DMS 273 treated with DMSO at 0.1 percent for 48 hours (cell line): ENCODE measurements around the gene SPRR2B.
"Not testable (repeated sequence)": the region's sequence is repeated elsewhere in the genome, so short reads cannot be mapped to it uniquely, and the experiment has no call there.

Source experiments
- DNase-seq: peaks from one replicate; lab custom pipeline; 2025; lab: John Stamatoyannopoulos, UW

The SPRR2B gene

DNA sequence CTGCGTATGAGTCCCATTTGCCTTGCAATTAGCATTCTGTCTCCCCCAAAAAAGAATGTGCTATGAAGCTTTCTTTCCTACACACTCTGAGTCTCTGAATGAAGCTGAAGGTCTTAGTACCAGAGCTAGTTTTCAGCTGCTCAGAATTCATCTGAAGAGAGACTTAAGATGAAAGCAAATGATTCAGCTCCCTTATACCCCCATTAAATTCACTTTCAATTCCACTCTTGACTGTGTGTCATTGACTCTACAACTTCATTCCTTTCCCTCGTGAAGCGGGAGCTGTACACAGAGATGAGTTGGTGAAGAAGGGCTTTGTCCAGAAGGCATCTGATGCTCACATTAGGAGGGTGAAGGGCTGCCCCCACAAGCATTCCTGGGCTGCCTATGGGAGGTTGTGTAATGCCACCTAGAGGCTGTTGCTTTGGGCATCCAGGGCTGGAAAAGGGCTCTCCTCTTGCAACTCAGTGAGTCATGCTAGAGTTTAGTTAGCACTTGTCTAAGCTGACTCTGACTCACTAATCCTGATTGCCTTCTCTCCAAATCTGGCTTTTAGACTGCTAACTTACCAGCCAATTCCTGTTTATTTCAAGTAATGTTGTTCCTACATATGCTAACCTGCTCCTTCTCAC is 38.6 kb downstream of the SPRR2B start:
- no peak for DNase-seq

DNA sequence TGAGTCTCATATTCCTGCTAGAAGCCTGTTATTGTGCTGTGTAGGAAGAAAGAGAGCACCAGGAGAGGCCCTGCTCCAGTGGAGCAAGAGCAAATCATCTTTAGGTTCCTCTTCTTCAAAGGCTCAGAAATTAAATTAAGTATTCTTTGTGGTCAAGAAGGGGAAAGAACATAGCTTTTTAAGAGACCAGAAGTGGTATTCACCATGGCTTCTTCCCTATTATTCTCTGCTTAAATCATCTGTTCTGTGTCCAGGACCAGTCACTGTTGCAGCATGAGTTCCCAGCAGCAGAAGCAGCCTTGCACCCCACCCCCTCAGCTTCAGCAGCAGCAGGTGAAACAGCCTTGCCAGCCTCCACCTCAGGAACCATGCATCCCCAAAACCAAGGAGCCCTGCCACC is 39.3 kb downstream of the SPRR2B start:
- DNase-seq, result no peak

DNA sequence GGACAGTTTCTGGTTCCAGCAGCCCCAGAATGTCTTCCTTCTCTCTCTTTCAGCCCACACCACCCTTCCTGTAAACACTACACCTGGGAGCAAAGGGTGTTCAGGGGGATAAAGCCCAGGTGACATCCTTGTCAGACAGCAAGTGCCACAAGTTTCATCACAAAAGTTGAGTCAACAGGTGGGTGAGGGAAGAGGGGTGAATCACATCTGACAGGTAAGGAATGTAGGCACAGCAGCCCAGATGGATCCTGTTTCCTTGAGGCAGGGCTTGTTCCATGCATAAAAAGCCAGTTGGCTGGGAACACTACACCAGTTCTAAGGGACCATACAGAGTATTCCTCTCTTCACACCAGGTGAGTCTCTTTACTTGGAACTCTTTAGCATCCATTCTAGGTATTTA is 40.5 kb downstream of the SPRR2B start, which contains the start of gene SPRR1B:
TSS of gene SPRR1B (plus strand) at position 309 of the 400 bp plus-strand sequence. CDS start 1,143 bp downstream, outside the sequence.
- no peak for DNase-seq

DNA sequence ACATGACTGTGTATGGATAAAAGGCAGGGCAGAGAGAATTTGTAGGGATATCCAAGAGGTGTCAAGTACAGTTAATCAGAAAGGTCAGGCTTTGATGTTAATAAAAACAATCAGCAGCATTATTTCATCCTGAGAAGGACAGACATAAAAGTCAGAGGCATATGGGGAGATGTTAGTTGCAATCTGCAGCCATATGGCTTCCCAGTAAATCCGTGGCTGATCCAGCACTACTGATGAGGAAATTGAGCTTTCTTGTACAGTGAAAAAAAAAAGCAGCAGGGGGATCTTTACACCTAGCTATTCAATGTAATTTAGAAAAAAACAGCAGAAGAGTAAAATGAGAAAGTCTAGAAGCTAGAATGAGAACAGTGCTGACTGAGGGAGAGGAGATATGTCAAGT is 42.6 kb downstream of the SPRR2B start:
- no peak for DNase-seq

DNA sequence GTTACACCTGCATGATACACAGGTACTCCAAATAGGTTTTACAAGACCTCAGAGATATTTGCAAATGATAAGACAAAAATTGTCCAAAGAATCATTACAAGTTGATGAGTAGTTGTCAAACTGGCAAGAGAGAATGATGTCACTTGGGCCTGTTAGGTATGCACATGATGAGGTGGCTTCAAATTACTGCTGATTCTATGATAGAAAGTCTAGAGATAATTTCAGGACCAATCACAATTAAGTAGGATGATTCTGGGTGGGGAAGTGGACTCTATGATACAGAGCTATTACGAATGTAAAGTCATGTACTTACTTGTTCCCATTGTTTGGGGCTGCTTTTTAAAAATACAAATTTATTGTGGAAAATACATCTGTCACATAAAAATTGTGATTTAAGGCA is 45.6 kb downstream of the SPRR2B start:
- DNase-seq, result no peak

DNA sequence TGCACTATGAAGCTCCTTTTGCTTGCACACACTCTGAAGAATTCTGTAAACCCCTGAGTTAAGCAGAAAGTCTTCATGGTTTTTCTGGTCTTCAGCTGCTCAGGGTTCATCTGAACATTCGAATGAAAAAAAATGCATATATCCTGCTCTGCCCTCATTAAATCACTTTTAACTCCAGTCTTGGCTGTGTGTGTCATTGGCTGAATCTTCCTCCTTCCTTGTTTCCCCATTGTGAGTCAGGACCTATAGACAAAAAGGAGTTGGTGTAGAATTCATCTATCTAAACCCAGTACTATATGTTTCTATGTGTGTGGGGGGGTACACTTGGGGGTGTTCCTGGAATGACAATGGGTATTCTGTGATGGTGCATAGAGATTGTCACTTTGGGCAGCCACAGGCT is 47.0 kb downstream of the SPRR2B start:
- no peak for DNase-seq

DNA sequence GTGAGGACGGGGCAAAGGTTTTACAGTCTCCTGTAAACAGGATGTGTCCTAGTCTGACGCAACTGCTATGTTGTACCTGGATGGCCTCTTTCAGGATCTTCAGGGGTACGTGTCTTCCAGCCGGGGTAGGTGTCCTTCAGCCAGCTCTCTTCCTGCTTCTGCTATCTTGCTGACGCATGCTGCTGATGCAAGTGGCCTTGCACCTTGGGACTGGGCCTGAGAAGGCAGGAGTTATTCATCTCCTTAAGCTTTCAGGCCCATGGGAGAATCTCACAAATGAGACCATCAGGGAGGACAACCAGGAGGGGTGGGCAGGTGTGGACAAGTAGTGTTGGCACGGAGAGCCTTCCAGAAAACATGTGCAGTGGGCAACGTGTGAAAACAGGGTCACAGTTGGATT is 48.3 kb downstream of the SPRR2B start:
- DNase-seq, result no peak

DNA sequence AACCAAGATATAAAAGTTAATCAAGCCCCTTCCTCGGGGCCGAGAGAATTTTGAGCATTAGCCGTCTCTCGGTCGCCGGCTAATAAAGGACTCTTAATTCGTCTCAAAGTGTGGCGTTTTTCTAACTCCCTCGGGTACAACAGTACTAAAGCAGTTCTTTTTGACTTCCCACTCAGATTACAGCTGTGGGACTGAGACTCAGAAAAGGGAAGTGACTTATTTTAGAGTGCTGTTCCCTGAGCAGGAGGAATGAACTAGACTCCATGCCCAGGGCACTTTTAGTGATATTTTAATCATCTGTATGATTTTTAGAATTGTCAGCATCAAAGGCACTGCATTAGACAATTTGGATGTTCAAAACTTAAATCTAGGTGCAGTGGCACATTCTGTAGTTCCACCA is 49.1 kb downstream of the SPRR2B start:
- DNase-seq, result not testable (repeated sequence)

DNA sequence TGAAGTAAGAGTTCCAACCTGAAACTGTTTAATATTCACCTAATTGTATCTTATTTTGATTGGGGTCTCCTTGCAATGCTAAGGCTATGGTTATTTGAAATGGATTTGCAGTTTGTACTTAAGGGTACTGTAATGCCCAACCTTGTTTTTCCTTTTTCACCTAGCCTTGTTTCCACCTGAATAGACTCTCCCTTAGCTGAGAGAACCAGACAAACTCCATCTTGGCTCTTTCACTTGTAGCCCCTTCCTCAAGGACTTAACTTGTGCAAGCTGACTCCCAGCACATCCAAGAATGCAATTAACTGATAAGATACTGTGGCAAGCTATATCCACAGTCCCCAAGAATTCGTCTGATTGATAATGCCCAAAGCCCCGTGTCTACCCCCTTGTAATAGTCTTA is 49.6 kb downstream of the SPRR2B start:
- not testable (repeated sequence) for DNase-seq
